Esophagus muscularis mucosa (tissue), 4 donors: ENCODE results near the gene PYGL. TPM values are rescaled to one million over a fixed set of nuclear protein-coding genes. Genes with fewer than 3 reads are reported as not detected.

Experiments
- DNase-seq: peaks from one replicate; pipeline ENCODE4 v3.0.0-alpha.2; 2017; ENCODE audit errors: extremely low spot score
- H3K27ac ChIP-seq, 4 donors: fragments of 200-600 bp; sonication (generic); replicated peaks in 1 of 4; 1 replicate in 3 of 4; 2 replicates in 1 of 4; pipeline ENCODE4 v1.5.1; 2016 to 2019; ENCODE audit warnings: mild to moderate bottlenecking in 1 of 4
- H3K27me3 ChIP-seq, 4 donors: fragments of 200-600 bp; sonication (generic); one replicate each; pipeline versions ENCODE4 v1.5.1 to v1.6.0; 2016 to 2019
- H3K36me3 ChIP-seq, 4 donors: fragments of 200-600 bp; sonication (generic); one replicate each; pipeline ENCODE4 v1.5.1; 2016 to 2019
- H3K4me1 ChIP-seq, 4 donors: fragments of 200-600 bp; sonication (generic); one replicate each; pipeline ENCODE4 v1.5.1; 2016 to 2019
- H3K4me3 ChIP-seq, 4 donors: fragments of 200-600 bp; sonication (generic); 1 replicate in 2 of 4; 2 replicates in 2 of 4; pipeline ENCODE4 v1.5.1; 2016 to 2019; ENCODE audit warnings: mild to moderate bottlenecking in 4 of 4, moderate library complexity in 1 of 4
- H3K9me3 ChIP-seq, 4 donors: fragments of 200-600 bp; sonication (generic); 1 replicate in 3 of 4; 2 replicates in 1 of 4; pipeline ENCODE4 v1.5.1; 2016 to 2019
- CTCF ChIP-seq, 3 experiments: fragments of 200-600 bp in 2 of 3; fragments of 450-650 bp in 1 of 3; sonication (generic) in 2 of 3; IDR thresholded peaks; one replicate each; pipeline ENCODE4 v1.5.1; 2017 to 2019; ENCODE audit warnings: antibody characterized with exemption in 3 of 3, mild to moderate bottlenecking in 2 of 3, moderate library complexity in 1 of 3
- EP300 ChIP-seq: sonication (generic); formaldehyde crosslinking; IDR thresholded peaks from one replicate; pipeline ENCODE4 v1.6.1; 2017; ENCODE audit warnings: antibody characterized with exemption
- POLR2A ChIP-seq: fragments of 450-650 bp; IDR thresholded peaks from one replicate; pipeline ENCODE4 v1.6.1; 2017; ENCODE audit warnings: antibody characterized with exemption, moderate library complexity, mild to moderate bottlenecking, low read depth
- POLR2AphosphoS5 ChIP-seq, 2 donors: sonication (generic); formaldehyde crosslinking; IDR thresholded peaks; one replicate each; pipeline ENCODE4 v1.6.1; 2017; ENCODE audit warnings: antibody characterized with exemption in 2 of 2
- WGBS: methylation state at CpG from one replicate; pipeline ENCODE4 v1.1.5; 2018; 5-methylcytosine and 5-hydroxymethylcytosine counted together
- intact Hi-C: fragments of 100-400 bp; cut with DNase I; formaldehyde crosslinking; loops from one replicate; pipeline ENCODE4 v1.15.1; 2023
- total RNA-seq, 4 donors: library from RNA; depleted of rRNA; stranded (reverse); fragments of >200 nt; gene quantifications; one replicate each; pipeline versions ENCODE4 v1.1.0 to v1.2.1, GENCODE V29; 2016

Gene PYGL
- total RNA-seq, 4 donors from 2014 or later, result 15.0 to 28.5 (median 20.6) TPM

DNA sequence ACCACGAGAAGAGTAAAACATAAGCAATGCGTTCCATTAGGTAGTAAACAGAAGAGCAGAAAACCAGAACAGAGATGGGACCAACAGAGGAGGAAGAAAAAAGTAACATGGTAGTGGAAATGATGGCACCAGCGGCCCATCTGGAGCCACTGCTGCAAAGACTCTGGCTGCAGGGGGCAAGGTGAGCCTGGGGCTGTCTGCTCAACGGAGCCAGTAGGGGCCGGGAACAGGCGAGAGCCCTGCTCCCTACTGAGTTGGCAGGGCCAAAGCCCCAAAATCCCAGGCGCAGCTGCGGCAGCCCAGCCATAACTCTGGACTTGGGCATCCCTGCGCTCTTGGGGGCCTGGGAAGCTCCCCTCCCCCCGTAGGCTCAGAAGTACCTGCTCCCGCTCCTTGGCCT, 28.5 kb upstream of the PYGL start:
- TF ChIP-seq CTCF (IDR thresholded peaks at IDR 0.05) (no peak), POLR2A (no peak), POLR2AphosphoS5 (IDR thresholded peaks at IDR 0.05) (no peak), EP300 (no peak)
- Histone ChIP-seq H3K4me1 (peaks cover 0 to 5% (median 2%) of the 10 kb centered on the region in 4 donors), H3K27me3 (no peaks in the 10 kb centered on the region), H3K27ac (no peak overlapping the region), H3K36me3 (no peaks in the 10 kb centered on the region), H3K4me3 (no peak overlapping the region), H3K9me3 (no peaks in the 10 kb centered on the region)
- DNase-seq, result no peak
- intact Hi-C loops, result no loop called here
- WGBS, result 92% methylated on average over 6 of the region's 11 CpGs

DNA sequence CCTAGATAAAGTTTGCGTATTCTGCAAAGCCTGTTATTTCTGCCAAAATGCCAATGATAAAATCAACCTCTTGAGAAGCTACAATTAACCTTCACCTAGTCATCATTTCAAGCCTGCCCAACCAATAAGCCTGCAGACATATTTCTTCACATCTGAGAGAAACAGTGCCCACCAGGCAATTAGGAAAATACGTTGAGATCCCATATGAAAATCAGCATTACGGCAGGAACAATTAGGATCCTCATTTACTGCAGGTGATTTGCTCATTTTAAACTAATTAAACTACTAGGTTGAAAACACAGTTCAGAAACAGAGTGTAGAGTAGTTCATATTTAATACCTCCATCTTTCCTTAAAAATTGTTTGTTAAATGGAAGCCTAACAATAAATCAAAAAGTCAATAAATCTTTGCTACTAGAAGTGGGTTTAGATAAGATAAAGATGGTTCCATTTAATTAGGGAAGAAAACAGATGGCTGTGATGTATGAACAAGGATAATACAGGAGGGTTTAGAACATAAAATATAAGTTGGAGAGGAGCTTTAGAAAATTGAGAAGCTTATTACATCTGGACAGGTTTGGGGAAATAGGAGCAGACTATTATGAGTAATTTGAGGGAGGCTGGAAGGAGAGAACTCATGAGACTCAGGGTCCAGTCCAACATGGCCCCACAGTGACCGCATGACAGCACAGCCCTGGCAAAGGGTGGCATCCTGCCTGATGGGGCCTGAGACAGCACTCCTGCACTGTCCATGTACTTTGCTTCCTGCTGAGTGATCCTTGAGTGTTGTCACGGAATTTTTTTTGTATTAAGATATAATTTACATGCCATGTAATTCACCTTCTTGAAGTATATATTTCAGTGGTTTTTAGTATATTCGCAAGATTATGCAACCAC, 26.9 kb upstream of the PYGL start:
- Histone ChIP-seq H3K27ac (no peak overlapping the region), H3K4me1 (peaks cover 0 to 5% (median 2%) of the 10 kb centered on the region in 4 donors), H3K4me3 (no peak overlapping the region), H3K9me3 (no peaks in the 10 kb centered on the region), H3K27me3 (no peaks in the 10 kb centered on the region), H3K36me3 (no peaks in the 10 kb centered on the region)
- intact Hi-C loops, result no loop called here
- 96% methylated on average over 6 of the region's 6 CpGs for WGBS
- no peak for TF ChIP-seq EP300
- no peak for TF ChIP-seq POLR2A
- no peak for TF ChIP-seq CTCF (IDR thresholded peaks at IDR 0.05)
- no peak for TF ChIP-seq POLR2AphosphoS5 (IDR thresholded peaks at IDR 0.05)
- DNase-seq, result no peak

- Histone ChIP-seq H3K36me3 (no peaks in the 10 kb centered on the region), H3K9me3 (no peaks in the 10 kb centered on the region), H3K4me1 (peaks cover 0 to 18% (median 15%) of the 10 kb centered on the region in 4 donors), H3K27ac (no peak overlapping the region), H3K4me3 (no peak overlapping the region), H3K27me3 (no peaks in the 10 kb centered on the region)
- WGBS, result 34% methylated on average over 2 of the region's 2 CpGs
- TF ChIP-seq CTCF (IDR thresholded peaks at IDR 0.05), result no peak
- TF ChIP-seq POLR2AphosphoS5 (IDR thresholded peaks at IDR 0.05), result no peak
- no peak for TF ChIP-seq POLR2A
- TF ChIP-seq EP300, result no peak
- DNase-seq, result no peak
- intact Hi-C loops, result no loop called here
Measured at GRCh38 chr14:50967790-50968189, 23.5 kb upstream of the PYGL start.

DNA sequence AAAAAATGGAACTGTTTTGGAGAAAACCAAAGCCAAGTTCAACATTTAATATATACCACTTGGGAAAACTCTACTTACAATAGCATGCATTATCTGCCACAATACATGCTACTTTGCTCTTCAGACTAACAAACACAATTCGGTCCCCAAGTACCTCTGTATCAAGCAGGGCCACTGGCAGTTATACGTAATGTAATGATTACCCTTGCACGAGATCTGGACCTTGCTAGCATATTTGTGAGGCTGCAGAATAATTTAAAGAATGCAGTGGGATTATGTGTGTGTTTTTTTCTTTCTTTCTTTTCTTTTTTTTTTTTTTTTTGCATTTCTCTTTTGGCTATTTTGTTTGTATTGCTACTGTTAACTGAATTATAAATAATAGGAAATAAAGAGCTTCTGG, 22.8 kb upstream of the PYGL start:
- no peak overlapping the region for H3K27ac ChIP-seq
- H3K36me3 ChIP-seq, result no peaks in the 10 kb centered on the region
- no peak for DNase-seq
- intact Hi-C loops, result no loop called here
- TF ChIP-seq POLR2A, result no peak
- no peak for TF ChIP-seq CTCF (IDR thresholded peaks at IDR 0.05)
- TF ChIP-seq EP300, result no peak
- no peak for TF ChIP-seq POLR2AphosphoS5 (IDR thresholded peaks at IDR 0.05)
- H3K9me3 ChIP-seq, result no peaks in the 10 kb centered on the region
- WGBS, result 36% methylated on average over 3 of the region's 3 CpGs
- H3K4me1 ChIP-seq, result peaks cover 0 to 23% (median 22%) of the 10 kb centered on the region in 4 donors
- H3K4me3 ChIP-seq, result no peak overlapping the region
- H3K27me3 ChIP-seq, result no peaks in the 10 kb centered on the region
